Occipital lobe (tissue), 1 donor: ENCODE measurements around the gene RASSF9. TPM values are rescaled to one million over a fixed set of nuclear protein-coding genes. Genes with fewer than 3 reads are reported as not detected.

ENCODE experiments used
- total RNA-seq: library from RNA; depleted of rRNA; stranded (reverse); fragments of >200 nt; gene quantifications from one replicate; pipeline ENCODE4 v1.2.3, GENCODE V29; 2014

RASSF9 gene
- total RNA-seq, 1 donor from 2014 or later: 0.47 TPM

Other genes starting within 250 kb of the RASSF9 start
- 1.2 TPM for gene NTS, start 37.9 kb upstream of the RASSF9 start, total RNA-seq